ENCODE measurements around the gene RPL22.

DNA sequence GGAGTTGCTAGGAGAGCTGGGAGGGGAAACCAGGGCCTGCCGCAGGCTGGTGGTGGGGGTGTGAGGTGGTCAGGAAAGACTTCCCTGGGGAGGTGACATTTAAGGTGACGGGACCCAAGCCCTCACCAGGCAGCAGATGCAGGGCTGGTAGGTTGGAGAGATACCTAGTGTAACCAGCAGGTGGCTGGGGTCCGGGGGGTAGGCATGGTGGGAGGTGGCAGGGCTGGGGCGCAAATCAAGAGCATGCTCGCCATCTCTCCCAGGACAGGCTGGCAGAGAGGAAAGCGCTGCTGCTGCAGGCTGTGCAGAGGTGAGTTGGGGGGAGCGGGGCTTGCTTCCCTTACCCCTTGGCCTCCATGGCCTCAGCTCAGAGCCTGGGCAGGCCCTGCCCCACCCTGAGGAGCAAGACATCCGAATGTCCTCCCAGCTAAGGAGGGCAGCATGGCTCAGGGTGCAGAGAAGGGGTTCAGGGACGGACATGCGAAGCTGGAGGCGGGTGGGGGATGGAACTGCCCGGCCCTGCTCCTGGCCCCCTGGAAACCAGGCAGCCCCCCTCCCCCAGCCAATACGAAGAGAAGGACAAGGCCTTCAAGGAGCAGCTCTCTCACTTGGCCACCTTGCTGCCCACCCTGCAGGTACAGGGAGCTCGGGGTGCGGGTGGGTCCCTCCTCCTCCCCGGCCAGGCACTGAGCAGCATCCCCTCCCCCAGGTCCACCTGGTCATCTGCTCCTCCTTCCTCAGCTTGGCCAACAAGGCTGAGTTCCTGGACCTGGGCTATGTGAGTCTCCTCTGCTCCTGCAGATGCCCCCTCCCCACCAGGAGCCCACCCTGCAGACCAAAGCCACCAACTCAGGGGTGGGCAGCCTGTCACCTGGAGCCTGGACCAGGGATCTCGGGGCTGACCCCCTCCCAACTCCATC, 10.5 kb upstream of the RPL22 start:
- TF ChIP-seq, protein P1, sequence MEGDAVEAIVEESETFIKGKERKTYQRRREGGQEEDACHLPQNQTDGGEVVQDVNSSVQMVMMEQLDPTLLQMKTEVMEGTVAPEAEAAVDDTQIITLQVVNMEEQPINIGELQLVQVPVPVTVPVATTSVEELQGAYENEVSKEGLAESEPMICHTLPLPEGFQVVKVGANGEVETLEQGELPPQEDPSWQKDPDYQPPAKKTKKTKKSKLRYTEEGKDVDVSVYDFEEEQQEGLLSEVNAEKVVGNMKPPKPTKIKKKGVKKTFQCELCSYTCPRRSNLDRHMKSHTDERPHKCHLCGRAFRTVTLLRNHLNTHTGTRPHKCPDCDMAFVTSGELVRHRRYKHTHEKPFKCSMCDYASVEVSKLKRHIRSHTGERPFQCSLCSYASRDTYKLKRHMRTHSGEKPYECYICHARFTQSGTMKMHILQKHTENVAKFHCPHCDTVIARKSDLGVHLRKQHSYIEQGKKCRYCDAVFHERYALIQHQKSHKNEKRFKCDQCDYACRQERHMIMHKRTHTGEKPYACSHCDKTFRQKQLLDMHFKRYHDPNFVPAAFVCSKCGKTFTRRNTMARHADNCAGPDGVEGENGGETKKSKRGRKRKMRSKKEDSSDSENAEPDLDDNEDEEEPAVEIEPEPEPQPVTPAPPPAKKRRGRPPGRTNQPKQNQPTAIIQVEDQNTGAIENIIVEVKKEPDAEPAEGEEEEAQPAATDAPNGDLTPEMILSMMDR (IDR thresholded peaks at IDR 0.05): no peak
- TF ChIP-seq POLR2A (IDR thresholded peaks at IDR 0.05): no peak

Data from heart left ventricle (tissue), 13 donors.